Measurements from ENCODE around the gene ILK.

- TF ChIP-seq CHD2 (IDR thresholded peaks at IDR 0.05; ENCODE audit: low read depth, low read length), result no peak
- TF ChIP-seq PBX3 (CRISPR knock-in tag; IDR thresholded peaks at IDR 0.05; ENCODE audit: borderline replicate concordance), result no peak
- TF ChIP-seq DPF2 (CRISPR knock-in tag; IDR thresholded peaks at IDR 0.05; ENCODE audit: borderline replicate concordance, low read depth), result no peak
- TF ChIP-seq BHLHE40 (IDR thresholded peaks at IDR 0.05; ENCODE audit: low read length), result no peak
- TF ChIP-seq POLR2A (IDR thresholded peaks at IDR 0.05; ENCODE audit: insufficient read depth in 1 of 2, low read depth in 2 of 2, low read length in 2 of 2), result no peak
- TF ChIP-seq ZNF333 (CRISPR knock-in tag; IDR thresholded peaks at IDR 0.05; ENCODE audit: borderline replicate concordance), result no peak
- no peak for TF ChIP-seq HINFP (CRISPR knock-in tag; IDR thresholded peaks at IDR 0.05; ENCODE audit: low read depth)
- no peak for TF ChIP-seq ZNF724P (CRISPR knock-in tag; IDR thresholded peaks at IDR 0.05; ENCODE audit: borderline replicate concordance)
- TF ChIP-seq ZNF619 (CRISPR knock-in tag; IDR thresholded peaks at IDR 0.05), result no peak
These were observed 51.6 kb downstream of the ILK start for GRCh38 chr11:6655020-6655789.
